Left cardiac atrium (tissue), 4 donors: ENCODE measurements around the gene C6orf58. TPM values are rescaled to one million over a fixed set of nuclear protein-coding genes. Genes with fewer than 3 reads are reported as not detected.
"Not testable (repeated sequence)": the region's sequence is repeated elsewhere in the genome, so short reads cannot be mapped to it uniquely, and the experiment has no call there.

ENCODE experiments used
- ATAC-seq, 2 donors: fragments of 200-7000 bp; cut with Tn5 transposase; one replicate each; pipeline ENCODE4 v1.9.1; 2020; ENCODE audit warnings: mild to moderate bottlenecking in 2 of 2, moderate library complexity in 2 of 2
- DNase-seq: peaks from one replicate; pipeline ENCODE4 v3.0.0-alpha.2; 2020
- intact Hi-C, 2 donors: fragments of 100-400 bp; cut with DNase I; formaldehyde crosslinking; loops; one replicate each; pipeline versions ENCODE4 v1.14.1 to v1.15.1; 2022 to 2023
- total RNA-seq, 2 donors: library from RNA; stranded (reverse); fragmentation: NEBNext Ultra II Directional; extraction: Animal tissue kit (Norgen Biotek cat#: 25700); gene quantifications; one replicate each; pipeline ENCODE4 v1.2.1, GENCODE V29; 2021
- donor health status: DM: no; HTN: yes; CAD: no.
- donor health status: DM: no; HTN: yes; CAD: no; lungs with severe emphysema.
- donor health status: DM: yes; HTN: yes; CAD: no.
- donor health status: Dilated cardiomyopathy.

C6orf58 gene
- total RNA-seq, 2 donors from 2014 or later = not detected

GRCh38 chr6:127587875-127588274 is 10.9 kb downstream of the C6orf58 start:
- no peak for ATAC-seq
- DNase-seq = no peak
- intact Hi-C loops = no loop called here

GRCh38 chr6:127589135-127589534 is 12.2 kb downstream of the C6orf58 start:
- ATAC-seq = no peak
- DNase-seq = no peak
- intact Hi-C loops = no loop called here

- no peak for DNase-seq
- no peak for ATAC-seq
- intact Hi-C loops = no loop called here
Observed at GRCh38 chr6:127590344-127590743, 13.4 kb downstream of the C6orf58 start.

- no peak for ATAC-seq
- DNase-seq = no peak
- intact Hi-C loops = no loop called here
Observed at GRCh38 chr6:127592964-127593363, 16.0 kb downstream of the C6orf58 start.

GRCh38 chr6:127593456-127593855 is 16.5 kb downstream of the C6orf58 start:
- intact Hi-C loops, ATAC-seq, DNase-seq: not testable (repeated sequence)

- peak in 1 of 2 donors; percentile 18 for ATAC-seq
- intact Hi-C loops = no loop called here
Observed at GRCh38 chr6:127606131-127606562, 29.2 kb downstream of the C6orf58 start.

GRCh38 chr6:127608554-127609270 is 31.7 kb downstream of the C6orf58 start:
- ATAC-seq (peak in 1 of 2 donors; percentile 14), DNase-seq (no peak)
- intact Hi-C loops = no loop called here

More at GRCh38 chr6:127606131-127606562, 29.2 kb downstream of the C6orf58 start:
- no peak for DNase-seq

- intact Hi-C loops = no loop called here
- DNase-seq (no peak), ATAC-seq (no peak)
Observed at GRCh38 chr6:127618729-127619128, 41.8 kb downstream of the C6orf58 start.

GRCh38 chr6:127630800-127631199 is 53.8 kb downstream of the C6orf58 start:
- ATAC-seq (no peak), DNase-seq (no peak)
- intact Hi-C loops = no loop called here

GRCh38 chr6:127634178-127634577 is 57.2 kb downstream of the C6orf58 start:
- no peak for DNase-seq
- intact Hi-C loops = no loop called here
- ATAC-seq = no peak

- DNase-seq (no peak), ATAC-seq (no peak)
- intact Hi-C loops = no loop called here
Observed at GRCh38 chr6:127635091-127635490, 58.1 kb downstream of the C6orf58 start.

- intact Hi-C loops = no loop called here
- no peak for DNase-seq
- peak; percentile 38 to 65 for ATAC-seq
Observed at GRCh38 chr6:127637830-127638409, 60.9 kb downstream of the C6orf58 start.

Other genes with a start within 250 kb of the C6orf58 start
- gene ECHDC1, start 233.6 kb upstream of the C6orf58 start, total RNA-seq = 10 to 100 TPM; 41.1 to 62.9 TPM
- 10 to 100 TPM in 1 of 2 donors, 1 to 10 TPM in 1; 1.5 to 12.9 TPM for gene KIAA0408, start 117.8 kb upstream of the C6orf58 start, total RNA-seq